Esophagus (tissue), 2 donors: ENCODE results near the gene NPL. TPM values are rescaled to one million over a fixed set of nuclear protein-coding genes. Genes with fewer than 3 reads are reported as not detected.

Experiments used
- H3K27ac ChIP-seq, 2 donors: one replicate each; pipeline ENCODE4 v1.5.1; 2013; ENCODE audit warnings: low read depth in 2 of 2, mild to moderate bottlenecking in 2 of 2, inconsistent platforms in 1 of 2, low read length in 1 of 2, moderate library complexity in 1 of 2
- H3K27me3 ChIP-seq, 2 donors: one replicate each; pipeline ENCODE4 v1.6.1; 2013; ENCODE audit warnings: low read length in 2 of 2, control low read depth in 1 of 2, mild to moderate bottlenecking in 1 of 2; ENCODE audit not compliant: insufficient read depth in 2 of 2, control insufficient read depth in 1 of 2
- H3K36me3 ChIP-seq, 2 donors: one replicate each; pipeline ENCODE4 v1.6.1; 2013; ENCODE audit warnings: low read length in 1 of 2; ENCODE audit not compliant: control insufficient read depth in 2 of 2, insufficient read depth in 2 of 2
- H3K4me1 ChIP-seq, 2 donors: one replicate each; pipeline ENCODE4 v1.6.1; 2013; ENCODE audit warnings: low read length in 1 of 2; ENCODE audit not compliant: control insufficient read depth in 2 of 2, insufficient read depth in 2 of 2
- H3K4me3 ChIP-seq, 2 donors: one replicate each; pipeline ENCODE4 v1.5.1; 2013; ENCODE audit warnings: low read length in 2 of 2, mild to moderate bottlenecking in 2 of 2, low read depth in 1 of 2, moderate library complexity in 1 of 2
- H3K9me3 ChIP-seq, 2 donors: one replicate each; pipeline ENCODE4 v1.6.1; 2013; ENCODE audit warnings: mild to moderate bottlenecking in 2 of 2, low read depth in 1 of 2, low read length in 1 of 2, moderate library complexity in 1 of 2; ENCODE audit not compliant: control insufficient read depth in 2 of 2, insufficient read depth in 1 of 2
- WGBS, 2 donors: extraction: QIAGEN DNeasy Blood & Tissue Kit; methylation state at CpG; one replicate each; pipeline ENCODE4 v1.1.7; 2013; 5-methylcytosine and 5-hydroxymethylcytosine counted together
- polyA plus RNA-seq, 2 donors: library from polyadenylated mRNA; stranded (reverse); fragments of 200-250 nt; gene quantifications; one replicate each; pipeline ENCODE4 v1.2.3, GENCODE V29; 2013
- donor health status: healthy with polysubstance abuse.
- donor health status: Bipolar disorder and iron deficiency.

NPL gene
- polyA plus RNA-seq, 2 donors = 5.5 to 7.2 TPM

- no peak overlapping the region for H3K4me3 ChIP-seq
- no peaks in the 10 kb centered on the region for H3K9me3 ChIP-seq
- 58 to 72% methylated on average over 2 of the region's 2 CpGs for WGBS, 2 donors
- H3K4me1 ChIP-seq = no peaks in the 10 kb centered on the region
- H3K27me3 ChIP-seq = no peaks in the 10 kb centered on the region
- H3K27ac ChIP-seq = no peak overlapping the region
- H3K36me3 ChIP-seq = peaks cover 16% of the 10 kb centered on the region in 2 donors
Measured at GRCh38 chr1:182875889-182876288, 86.3 kb downstream of the NPL start.

GRCh38 chr1:182877331-182877730 lies 87.8 kb downstream of the NPL start:
- Histone ChIP-seq H3K4me1 (no peaks in the 10 kb centered on the region), H3K36me3 (peaks cover 18 to 20% of the 10 kb centered on the region in 2 donors), H3K9me3 (no peaks in the 10 kb centered on the region), H3K27me3 (no peaks in the 10 kb centered on the region), H3K4me3 (no peak overlapping the region), H3K27ac (no peak overlapping the region)

- WGBS, 2 donors = 88 to 92% methylated on average over 7 of the region's 7 CpGs
- Histone ChIP-seq H3K27me3 (no peaks in the 10 kb centered on the region), H3K4me3 (no peak overlapping the region), H3K9me3 (no peaks in the 10 kb centered on the region), H3K4me1 (no peaks in the 10 kb centered on the region), H3K36me3 (peaks cover 18 to 20% of the 10 kb centered on the region in 2 donors), H3K27ac (no peak overlapping the region)
Measured at GRCh38 chr1:182877842-182878241, 88.3 kb downstream of the NPL start.

Other genes with a start within 250 kb of the NPL start
- 1 to 10 TPM; 3.8 to 5.8 TPM for gene RNASEL, start 200.5 kb upstream of the NPL start, polyA plus RNA-seq
- gene RGS16, start 185.4 kb upstream of the NPL start, polyA plus RNA-seq = 1 to 10 TPM; 1.1 to 1.5 TPM
- not detected for gene RGS8, start 105.2 kb upstream of the NPL start, polyA plus RNA-seq
- 10 to 100 TPM; 38.6 to 70.5 TPM for gene DHX9, start 49.6 kb downstream of the NPL start, polyA plus RNA-seq
- not detected for gene SHCBP1L, start 163.4 kb downstream of the NPL start, polyA plus RNA-seq
- 10 to 100 TPM in 1 of 2 donors, 1 to 10 TPM in 1; 7.0 to 17.6 TPM for gene LAMC1, start 233.6 kb downstream of the NPL start, polyA plus RNA-seq